Gastroesophageal sphincter (tissue), 3 donors: ENCODE data around the gene SPAG16.

Experiments
- EP300 ChIP-seq: sonication (generic); formaldehyde crosslinking; IDR thresholded peaks from one replicate; pipeline ENCODE4 v1.6.1; 2017; ENCODE audit warnings: antibody characterized with exemption, mild to moderate bottlenecking
- TF ChIP-seq, protein P1 (sequence below), 4 experiments: fragments of 200-600 bp in 2 of 4; fragments of 450-650 bp in 2 of 4; sonication (generic) in 1 of 4; IDR thresholded peaks; one replicate each; pipeline ENCODE4 v1.5.1; 2017 to 2019; ENCODE audit warnings: antibody characterized with exemption in 4 of 4, mild to moderate bottlenecking in 2 of 4, moderate library complexity in 2 of 4

DNA sequence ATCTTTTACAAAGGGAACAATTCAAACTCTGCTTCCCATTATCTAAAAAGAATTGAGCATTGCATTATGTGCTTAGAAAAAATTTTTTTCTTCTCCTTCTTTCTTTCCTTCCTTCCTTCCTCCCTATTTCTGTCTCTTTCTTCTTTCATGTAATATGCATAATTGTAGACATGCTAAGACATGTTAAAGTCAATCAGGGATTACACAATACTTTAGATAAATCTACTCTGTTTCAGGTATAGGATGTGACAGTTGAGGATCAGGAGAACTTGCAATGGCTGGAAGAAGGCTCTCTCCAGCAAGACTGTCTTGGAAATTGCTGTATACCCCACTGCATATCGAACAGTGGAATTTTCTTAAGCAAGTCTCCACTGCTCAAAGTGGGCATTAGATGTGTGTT is 9.0 kb upstream of the SPAG16 start:
- TF ChIP-seq, protein P1, sequence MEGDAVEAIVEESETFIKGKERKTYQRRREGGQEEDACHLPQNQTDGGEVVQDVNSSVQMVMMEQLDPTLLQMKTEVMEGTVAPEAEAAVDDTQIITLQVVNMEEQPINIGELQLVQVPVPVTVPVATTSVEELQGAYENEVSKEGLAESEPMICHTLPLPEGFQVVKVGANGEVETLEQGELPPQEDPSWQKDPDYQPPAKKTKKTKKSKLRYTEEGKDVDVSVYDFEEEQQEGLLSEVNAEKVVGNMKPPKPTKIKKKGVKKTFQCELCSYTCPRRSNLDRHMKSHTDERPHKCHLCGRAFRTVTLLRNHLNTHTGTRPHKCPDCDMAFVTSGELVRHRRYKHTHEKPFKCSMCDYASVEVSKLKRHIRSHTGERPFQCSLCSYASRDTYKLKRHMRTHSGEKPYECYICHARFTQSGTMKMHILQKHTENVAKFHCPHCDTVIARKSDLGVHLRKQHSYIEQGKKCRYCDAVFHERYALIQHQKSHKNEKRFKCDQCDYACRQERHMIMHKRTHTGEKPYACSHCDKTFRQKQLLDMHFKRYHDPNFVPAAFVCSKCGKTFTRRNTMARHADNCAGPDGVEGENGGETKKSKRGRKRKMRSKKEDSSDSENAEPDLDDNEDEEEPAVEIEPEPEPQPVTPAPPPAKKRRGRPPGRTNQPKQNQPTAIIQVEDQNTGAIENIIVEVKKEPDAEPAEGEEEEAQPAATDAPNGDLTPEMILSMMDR (IDR thresholded peaks at IDR 0.05): no peak
- TF ChIP-seq EP300: no peak
